A673 (cell line): ENCODE measurements around the gene RASGEF1C.

Source experiments
- CTCF ChIP-seq: fragments of 300-800, 200-600 bp; sonication (generic); conservative IDR thresholded peaks from 2 replicates; pipeline ENCODE4 v1.5.1; 2017; ENCODE audit warnings: low read depth, mild to moderate bottlenecking, antibody characterized with exemption, low read length, moderate library complexity, mixed read lengths
- EZH2 ChIP-seq: fragments of 200-600 bp; sonication (generic); IDR thresholded peaks from 2 replicates; pipeline ENCODE4 v1.6.1; 2017; ENCODE audit warnings: borderline replicate concordance, low read depth, mild to moderate bottlenecking, mixed read lengths, antibody characterized with exemption, low read length; ENCODE audit not compliant: poor library complexity, severe bottlenecking

GRCh38 chr5:180083529-180084060 lies 125.4 kb downstream of the RASGEF1C start:
- no peak for TF ChIP-seq CTCF
- no peak for TF ChIP-seq EZH2
